H9 (cell line): ENCODE results near the gene ATG5. TPM values are rescaled to one million over a fixed set of nuclear protein-coding genes. Genes with fewer than 3 reads are reported as not detected.
"Not testable (repeated sequence)": the region's sequence is repeated elsewhere in the genome, so short reads cannot be mapped to it uniquely, and the experiment has no call there.

Experiments used
- DNase-seq: peaks from one replicate; pipeline ENCODE4 v3.0.0-alpha.2; 2017
- H2AFZ ChIP-seq: one replicate; pipeline ENCODE4 v1.6.1; 2013; ENCODE audit warnings: mild to moderate bottlenecking, low read length, control low read depth, moderate library complexity
- H2AK5ac ChIP-seq: 2 replicates; pipeline ENCODE4 v1.6.1; 2013; ENCODE audit warnings: low read length, control low read depth, mixed read lengths; ENCODE audit not compliant: insufficient read length
- H2BK120ac ChIP-seq: one replicate; pipeline ENCODE4 v1.6.1; 2013; ENCODE audit warnings: low read depth, mild to moderate bottlenecking, low read length, control low read depth, inconsistent platforms; ENCODE audit not compliant: poor library complexity, severe bottlenecking
- H2BK12ac ChIP-seq: 2 replicates; pipeline ENCODE4 v1.6.1; 2013; ENCODE audit warnings: low read length, control low read depth, mixed read lengths, low read depth; ENCODE audit not compliant: insufficient read length
- H2BK15ac ChIP-seq: 2 replicates; pipeline ENCODE4 v1.6.1; 2013; ENCODE audit warnings: low read depth, low read length, control low read depth
- H2BK20ac ChIP-seq: one replicate; pipeline ENCODE4 v1.6.1; 2013; ENCODE audit warnings: low read depth, mild to moderate bottlenecking, low read length, control low read depth, inconsistent platforms; ENCODE audit not compliant: poor library complexity, severe bottlenecking
- H2BK5ac ChIP-seq: 2 replicates; pipeline ENCODE4 v1.6.1; 2013; ENCODE audit warnings: low read length, control low read depth, mixed read lengths; ENCODE audit not compliant: insufficient read length
- H3K14ac ChIP-seq: 2 replicates; pipeline ENCODE4 v1.6.1; 2013; ENCODE audit warnings: low read length, control low read depth; ENCODE audit not compliant: insufficient read depth
- H3K18ac ChIP-seq: 2 replicates; pipeline ENCODE4 v1.6.1; 2013; ENCODE audit warnings: low read depth, mild to moderate bottlenecking, mixed read lengths, low read length, control low read depth; ENCODE audit not compliant: insufficient read length
- H3K23ac ChIP-seq: 2 replicates; pipeline ENCODE4 v1.6.1; 2013; ENCODE audit warnings: low read length, control low read depth, mixed read lengths, low read depth; ENCODE audit not compliant: insufficient read length
- H3K23me2 ChIP-seq: 2 replicates; pipeline ENCODE4 v1.6.1; 2013; ENCODE audit warnings: low read depth, mild to moderate bottlenecking, mixed read lengths, low read length, control low read depth; ENCODE audit not compliant: insufficient read length, poor library complexity, severe bottlenecking
- H3K27ac ChIP-seq: 2 replicates; pipeline ENCODE4 v1.5.1; 2013; ENCODE audit warnings: low read length, control low read depth, mixed read lengths, low read depth; ENCODE audit not compliant: insufficient read length
- H3K27me3 ChIP-seq: 2 replicates; pipeline ENCODE4 v1.6.1; 2013; ENCODE audit warnings: low read length, control low read depth, inconsistent platforms; ENCODE audit not compliant: insufficient read depth
- H3K4ac ChIP-seq: 2 replicates; pipeline ENCODE4 v1.6.1; 2013; ENCODE audit warnings: low read depth, mild to moderate bottlenecking, control low read depth, inconsistent platforms, low read length, moderate library complexity
- H3K4me1 ChIP-seq: 2 replicates; pipeline ENCODE4 v1.6.1; 2013; ENCODE audit warnings: low read length, control low read depth, inconsistent platforms; ENCODE audit not compliant: insufficient read depth
- H3K4me2 ChIP-seq: 2 replicates; pipeline ENCODE4 v1.6.1; 2013; ENCODE audit warnings: low read length, control low read depth, mixed read lengths; ENCODE audit not compliant: insufficient read length, insufficient read depth
- H3K56ac ChIP-seq: 2 replicates; pipeline ENCODE4 v1.6.1; 2013; ENCODE audit warnings: low read depth, mild to moderate bottlenecking, mixed read lengths, low read length, control low read depth; ENCODE audit not compliant: insufficient read length
- H3K79me1 ChIP-seq: 2 replicates; pipeline ENCODE4 v1.6.1; 2013; ENCODE audit warnings: low read depth, mild to moderate bottlenecking, moderate library complexity, low read length, control low read depth, inconsistent platforms; ENCODE audit not compliant: insufficient read depth, poor library complexity, severe bottlenecking
- H3K79me2 ChIP-seq: 2 replicates; pipeline ENCODE4 v1.6.1; 2013; ENCODE audit warnings: low read length, control low read depth, inconsistent platforms; ENCODE audit not compliant: insufficient read depth
- H3K9ac ChIP-seq: 2 replicates; pipeline ENCODE4 v1.6.1; 2013; ENCODE audit warnings: low read length, control low read depth, mixed read lengths; ENCODE audit not compliant: insufficient read length; ENCODE audit errors: extremely low read depth
- H3K9me3 ChIP-seq: one replicate; pipeline ENCODE4 v1.6.1; 2013; ENCODE audit warnings: low read depth, low read length, inconsistent platforms; ENCODE audit not compliant: control insufficient read depth
- H3T11ph ChIP-seq: one replicate; pipeline ENCODE4 v1.6.1; 2013; ENCODE audit warnings: mild to moderate bottlenecking, low read length, control low read depth, inconsistent platforms
- H4K20me1 ChIP-seq: one replicate; pipeline ENCODE4 v1.6.1; 2013; ENCODE audit not compliant: control insufficient read depth, insufficient read length, insufficient read depth
- H4K5ac ChIP-seq: 2 replicates; pipeline ENCODE4 v1.6.1; 2013; ENCODE audit warnings: low read depth, mild to moderate bottlenecking, mixed read lengths, low read length, control low read depth; ENCODE audit not compliant: insufficient read length
- H4K8ac ChIP-seq: replicated peaks from 2 replicates; pipeline ENCODE4 v1.6.1; 2013; ENCODE audit warnings: low read length, control low read depth, mixed read lengths, low read depth; ENCODE audit not compliant: insufficient read length
- H4K91ac ChIP-seq: 2 replicates; pipeline ENCODE4 v1.6.1; 2013; ENCODE audit warnings: low read depth, mild to moderate bottlenecking, moderate library complexity, mixed read lengths, low read length, control low read depth; ENCODE audit not compliant: insufficient read length
- H3K27ac Mint-ChIP-seq, 3 experiments: 2 replicates in 2 of 3; 3 replicates in 1 of 3; pipeline ENCODE4 v1.8.0; 2020 to 2021; ENCODE audit warnings: mixed read lengths in 3 of 3, mild to moderate bottlenecking in 1 of 3, moderate library complexity in 1 of 3
- H3K27me3 Mint-ChIP-seq: 2 replicates; pipeline ENCODE4 v1.8.0; 2021; ENCODE audit warnings: low read depth, mild to moderate bottlenecking, moderate library complexity, mixed read lengths
- H3K36me3 Mint-ChIP-seq, 3 experiments: 2 replicates in 2 of 3; 3 replicates in 1 of 3; pipeline ENCODE4 v1.8.0; 2020 to 2021; ENCODE audit warnings: low read depth in 3 of 3, mixed read lengths in 3 of 3; ENCODE audit not compliant: insufficient read depth in 1 of 3
- H3K4me1 Mint-ChIP-seq, 2 experiments: 2 replicates each; pipeline ENCODE4 v1.8.0; 2020; ENCODE audit warnings: mixed read lengths in 2 of 2
- H3K4me3 Mint-ChIP-seq, 2 experiments: 2 replicates in 1 of 2; 3 replicates in 1 of 2; pipeline ENCODE4 v1.8.0; 2020 to 2021; ENCODE audit warnings: mild to moderate bottlenecking in 2 of 2, mixed read lengths in 2 of 2, moderate library complexity in 1 of 2
- H3K9me3 Mint-ChIP-seq, 2 experiments: 2 replicates in 1 of 2; 3 replicates in 1 of 2; pipeline ENCODE4 v1.8.0; 2020; ENCODE audit warnings: mild to moderate bottlenecking in 2 of 2, mixed read lengths in 2 of 2, moderate library complexity in 1 of 2
- WGBS: extraction: QIAGEN DNeasy Blood & Tissue Kit; methylation state at CpG from one replicate; pipeline ENCODE4 v1.1.7; 2013; ENCODE audit warnings: missing lambda C conversion rate, low lambda C conversion rate, mixed read lengths; ENCODE audit not compliant: insufficient read length; ENCODE audit errors: extremely low coverage; 5-methylcytosine and 5-hydroxymethylcytosine counted together
- total RNA-seq: library from RNA; stranded (reverse); gene quantifications from 2 replicates; pipeline ENCODE4 v1.2.1, GENCODE V29; 2021

ATG5 gene
- total RNA-seq, 1 experiment from 2014 or later, result 36.7 TPM

DNA sequence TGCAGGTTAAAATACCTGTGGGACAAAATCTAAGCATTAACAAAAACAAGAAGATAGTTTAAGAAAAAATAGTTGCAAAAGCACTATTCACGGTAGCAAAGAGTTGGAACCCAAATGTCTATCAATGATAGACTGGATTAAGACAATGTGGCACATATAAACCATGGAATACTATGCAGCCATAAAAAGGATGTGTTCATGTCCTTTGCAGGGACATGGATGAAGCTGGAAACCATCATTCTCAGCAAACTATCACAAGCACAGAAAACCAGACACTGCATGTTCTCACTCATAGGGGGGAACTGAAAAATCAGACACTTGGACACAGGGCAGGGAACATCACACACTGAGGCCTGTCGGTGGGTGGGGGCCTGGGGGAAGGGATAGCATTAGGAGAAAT is 65.8 kb downstream of the ATG5 start:
- not testable (repeated sequence) for H2AFZ ChIP-seq, H3K4me3 Mint-ChIP-seq, H3K23me2 ChIP-seq, H3K9me3 Mint-ChIP-seq, H3T11ph ChIP-seq, H3K4ac ChIP-seq, H3K27ac Mint-ChIP-seq, H2BK20ac ChIP-seq, H2BK5ac ChIP-seq, H3K23ac ChIP-seq, H3K4me2 ChIP-seq, H3K56ac ChIP-seq, H3K14ac ChIP-seq, H3K79me2 ChIP-seq, H4K20me1 ChIP-seq, H4K91ac ChIP-seq, H3K79me1 ChIP-seq, H3K27me3 Mint-ChIP-seq, H3K9ac ChIP-seq, H3K27me3 ChIP-seq, H2BK15ac ChIP-seq, H2BK12ac ChIP-seq, H3K27ac ChIP-seq, H3K4me1 Mint-ChIP-seq, H2BK120ac ChIP-seq, H4K8ac ChIP-seq, H2AK5ac ChIP-seq, DNase-seq, H3K4me1 ChIP-seq, H3K9me3 ChIP-seq, H4K5ac ChIP-seq, H3K18ac ChIP-seq
- peaks cover 6 to 11% (median 6%) of the 10 kb centered on the region in 3 experiments; a peak in 6 of 7 replicates for H3K36me3 Mint-ChIP-seq
- no CpG with 5 or more reads among the region's 2 CpGs for WGBS
